WTC11 (cell line): ENCODE results near the gene RNF145. TPM values are rescaled to one million over a fixed set of nuclear protein-coding genes. Genes with fewer than 3 reads are reported as not detected.

ENCODE experiments used
- ATAC-seq: fragments of 200-7000 bp; cut with Tn5 transposase; 2 replicates; pipeline ENCODE4 v1.10.0; 2021; ENCODE audit warnings: mild to moderate bottlenecking, moderate library complexity
- CTCF ChIA-PET: fragments of 300-600 bp; sonication (Branson Sonifier 250); formaldehyde crosslinking; loops from one replicate; lab custom pipeline; 2021; ENCODE audit warnings: antibody characterized with exemption; lab: Charles Lee
- POLR2A ChIA-PET: fragments of 350-600 bp; sonication (Branson Sonifier 250); formaldehyde crosslinking; loops from one replicate; lab custom pipeline; 2021; ENCODE audit warnings: antibody characterized with exemption; lab: Charles Lee
- DNase-seq: peaks from one replicate; pipeline ENCODE4 v3.0.0; 2021; ENCODE audit warnings: low spot score
- H3K27ac Mint-ChIP-seq: 2 replicates; pipeline ENCODE4 v1.8.0; 2021; ENCODE audit warnings: mixed read lengths
- H3K27me3 Mint-ChIP-seq: 2 replicates; pipeline ENCODE4 v1.8.0; 2021; ENCODE audit warnings: low read depth, mild to moderate bottlenecking, moderate library complexity, mixed read lengths
- H3K36me3 Mint-ChIP-seq: 2 replicates; pipeline ENCODE4 v1.8.0; 2021; ENCODE audit warnings: mixed read lengths
- H3K4me1 Mint-ChIP-seq: 2 replicates; pipeline ENCODE4 v1.8.0; 2022; ENCODE audit warnings: mixed read lengths
- H3K4me3 Mint-ChIP-seq: 2 replicates; pipeline ENCODE4 v1.8.0; 2021; ENCODE audit warnings: mild to moderate bottlenecking, moderate library complexity, mixed read lengths
- H3K9me3 Mint-ChIP-seq: 2 replicates; pipeline ENCODE4 v1.8.0; 2021; ENCODE audit warnings: mixed read lengths
- AR ChIP-seq: fragments of 250-450 bp; sonication (Bioruptor Pico); IDR thresholded peaks from 2 replicates; pipeline ENCODE4 v1.9.0; 2021; ENCODE audit warnings: mild to moderate bottlenecking
- ARID4B ChIP-seq: sonication (generic); formaldehyde crosslinking; IDR thresholded peaks from 2 replicates; pipeline ENCODE4 v1.8.0; 2023; ENCODE audit warnings: missing genetic modification reagents, mild to moderate bottlenecking, borderline replicate concordance
- ATF2 ChIP-seq: sonication (generic); formaldehyde crosslinking; IDR thresholded peaks from 2 replicates; pipeline ENCODE4 v1.8.1; 2022; ENCODE audit warnings: low read depth, missing genetic modification reagents, borderline replicate concordance
- E2F1 ChIP-seq: sonication (generic); formaldehyde crosslinking; IDR thresholded peaks from 2 replicates; pipeline ENCODE4 v1.8.0; 2022; ENCODE audit warnings: mild to moderate bottlenecking, missing genetic modification reagents
- GABPB1 ChIP-seq: sonication (generic); formaldehyde crosslinking; IDR thresholded peaks from 2 replicates; pipeline ENCODE4 v1.8.1; 2023; ENCODE audit warnings: mild to moderate bottlenecking, missing genetic modification reagents
- GTF2I ChIP-seq: fragments of 250-450 bp; sonication (Bioruptor Pico); conservative IDR thresholded peaks from 2 replicates; pipeline ENCODE4 v1.4.0; 2021; ENCODE audit warnings: mild to moderate bottlenecking
- NR3C1 ChIP-seq: sonication (generic); formaldehyde crosslinking; conservative IDR thresholded peaks from 2 replicates; pipeline ENCODE4 v1.8.1; 2023; ENCODE audit warnings: low read depth, mild to moderate bottlenecking, missing genetic modification reagents
- ZNF219 ChIP-seq: sonication (generic); formaldehyde crosslinking; IDR thresholded peaks from 2 replicates; pipeline ENCODE4 v1.8.0; 2023; ENCODE audit warnings: missing genetic modification reagents, mild to moderate bottlenecking, borderline replicate concordance
- ZNF416 ChIP-seq: fragments of 250-450 bp; sonication (Bioruptor Pico); IDR thresholded peaks from 2 replicates; pipeline ENCODE4 v1.9.0; 2021; ENCODE audit warnings: mild to moderate bottlenecking, inconsistent platforms
- ZNF425 ChIP-seq: fragments of 250-450 bp; sonication (Bioruptor Pico); conservative IDR thresholded peaks from 2 replicates; pipeline ENCODE4 v1.9.0; 2021; ENCODE audit warnings: mild to moderate bottlenecking
- ZSCAN18 ChIP-seq: fragments of 250-450 bp; sonication (Bioruptor Pico); IDR thresholded peaks from 2 replicates; pipeline ENCODE4 v2.1.2; 2022; ENCODE audit warnings: mild to moderate bottlenecking, moderate library complexity
- total RNA-seq: library from RNA; stranded (reverse); gene quantifications from 3 replicates; pipeline ENCODE4 v1.2.3, GENCODE V29; 2021

The RNF145 gene
- total RNA-seq, 1 experiment from 2014 or later = 76.8 TPM

- TF ChIP-seq ARID4B (CRISPR knock-in tag) (no peak), ZSCAN18 (CRISPR knock-in tag) (no peak), ZNF219 (CRISPR knock-in tag) (no peak), ZNF425 (no peak), GABPB1 (CRISPR knock-in tag) (no peak), NR3C1 (CRISPR knock-in tag) (no peak), AR (CRISPR knock-in tag) (no peak)
- TF ChIP-seq, all 79 proteins: peak for 0
Observed at GRCh38 chr5:159183247-159183646, 26.1 kb downstream of the RNF145 start (continued).

- ChIA-PET POLR2A (no interaction called here), CTCF (no interaction called here)
- DNase-seq (no peak), ATAC-seq (no peak)
- H3K36me3 Mint-ChIP-seq = peaks cover 5% of the 10 kb centered on the region; the same call in 1 of the 2 replicates
- peaks cover 4% of the 10 kb centered on the region; the same call in 1 of the 2 replicates for H3K4me1 Mint-ChIP-seq
- H3K27me3 Mint-ChIP-seq = no peaks in the 10 kb centered on the region
- TF ChIP-seq ZNF416 (CRISPR knock-in tag) (no peak), E2F1 (no peak), ATF2 (no peak), GTF2I (CRISPR knock-in tag) (no peak)
- H3K4me3 Mint-ChIP-seq = no peak overlapping the region
- H3K27ac Mint-ChIP-seq = no peak overlapping the region
- no peaks in the 10 kb centered on the region for H3K9me3 Mint-ChIP-seq
Observed at GRCh38 chr5:159182691-159183090, 26.7 kb downstream of the RNF145 start.
